ENCODE measurements around the gene SSBP2.
"Not testable (repeated sequence)": the region's sequence is repeated elsewhere in the genome, so short reads cannot be mapped to it uniquely, and the experiment has no call there.

Gene SSBP2

DNA sequence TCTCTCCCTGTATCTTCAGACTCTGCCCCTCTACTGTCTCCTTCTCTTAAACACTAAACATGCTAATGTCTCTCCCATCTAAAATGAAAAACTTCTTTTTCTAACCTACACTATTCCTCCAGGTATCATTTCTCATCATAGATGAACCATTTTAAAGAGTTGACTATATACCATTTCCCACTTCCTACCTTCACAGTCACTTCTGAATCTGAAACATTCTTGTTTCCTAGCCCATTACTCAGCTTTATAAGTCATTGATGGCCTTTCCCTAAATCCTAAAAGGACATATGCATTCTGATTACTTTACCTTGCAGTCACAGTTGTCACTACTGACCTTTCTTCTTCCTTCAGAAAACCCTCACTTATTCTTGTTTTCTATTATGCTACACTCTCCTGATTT, 118.2 kb downstream of the SSBP2 start:
- DNase-seq (ENCODE audit: low read depth): no peak
- no peak overlapping the region for H3K4me3 ChIP-seq (ENCODE audit: low read depth, low read length)
- TF ChIP-seq, protein P1, sequence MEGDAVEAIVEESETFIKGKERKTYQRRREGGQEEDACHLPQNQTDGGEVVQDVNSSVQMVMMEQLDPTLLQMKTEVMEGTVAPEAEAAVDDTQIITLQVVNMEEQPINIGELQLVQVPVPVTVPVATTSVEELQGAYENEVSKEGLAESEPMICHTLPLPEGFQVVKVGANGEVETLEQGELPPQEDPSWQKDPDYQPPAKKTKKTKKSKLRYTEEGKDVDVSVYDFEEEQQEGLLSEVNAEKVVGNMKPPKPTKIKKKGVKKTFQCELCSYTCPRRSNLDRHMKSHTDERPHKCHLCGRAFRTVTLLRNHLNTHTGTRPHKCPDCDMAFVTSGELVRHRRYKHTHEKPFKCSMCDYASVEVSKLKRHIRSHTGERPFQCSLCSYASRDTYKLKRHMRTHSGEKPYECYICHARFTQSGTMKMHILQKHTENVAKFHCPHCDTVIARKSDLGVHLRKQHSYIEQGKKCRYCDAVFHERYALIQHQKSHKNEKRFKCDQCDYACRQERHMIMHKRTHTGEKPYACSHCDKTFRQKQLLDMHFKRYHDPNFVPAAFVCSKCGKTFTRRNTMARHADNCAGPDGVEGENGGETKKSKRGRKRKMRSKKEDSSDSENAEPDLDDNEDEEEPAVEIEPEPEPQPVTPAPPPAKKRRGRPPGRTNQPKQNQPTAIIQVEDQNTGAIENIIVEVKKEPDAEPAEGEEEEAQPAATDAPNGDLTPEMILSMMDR (IDR thresholded peaks at IDR 0.05; ENCODE audit: low read depth, low read length): no peak
- TF ChIP-seq, protein P2, sequence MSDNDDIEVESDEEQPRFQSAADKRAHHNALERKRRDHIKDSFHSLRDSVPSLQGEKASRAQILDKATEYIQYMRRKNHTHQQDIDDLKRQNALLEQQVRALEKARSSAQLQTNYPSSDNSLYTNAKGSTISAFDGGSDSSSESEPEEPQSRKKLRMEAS (IDR thresholded peaks at IDR 0.05; ENCODE audit: low read depth, low read length): no peak
- TF ChIP-seq MYC (IDR thresholded peaks at IDR 0.05; ENCODE audit: low read depth, low read length) (no peak), POLR2A (IDR thresholded peaks at IDR 0.05; ENCODE audit: extremely low read depth, insufficient read length) (no peak)

DNA sequence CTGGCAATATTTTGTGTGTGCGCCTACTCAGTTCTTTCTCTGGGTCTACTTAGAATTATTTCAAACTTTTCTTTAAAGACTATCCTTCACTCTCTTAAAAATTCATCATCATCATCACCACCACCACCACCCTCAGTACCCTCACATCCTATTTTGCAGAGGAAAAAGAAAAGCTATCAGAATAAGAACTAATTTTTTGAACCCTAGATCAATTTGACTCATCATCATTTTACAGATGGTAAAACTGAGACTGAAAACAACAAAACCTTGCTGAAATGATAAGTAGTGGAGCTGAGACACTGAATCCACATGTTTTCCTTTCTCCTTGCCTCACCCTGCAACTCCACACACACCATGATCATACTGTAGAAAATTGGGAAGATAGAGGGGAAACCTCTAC, 119.3 kb downstream of the SSBP2 start:
- no peak overlapping the region for H3K4me3 ChIP-seq (ENCODE audit: low read depth, low read length)
- TF ChIP-seq POLR2A (IDR thresholded peaks at IDR 0.05; ENCODE audit: extremely low read depth, insufficient read length) (no peak), MYC (IDR thresholded peaks at IDR 0.05; ENCODE audit: low read depth, low read length) (no peak)
- TF ChIP-seq, protein P1 (IDR thresholded peaks at IDR 0.05; ENCODE audit: low read depth, low read length): no peak
- TF ChIP-seq, protein P2 (IDR thresholded peaks at IDR 0.05; ENCODE audit: low read depth, low read length): no peak
- DNase-seq (ENCODE audit: low read depth): no peak

DNA sequence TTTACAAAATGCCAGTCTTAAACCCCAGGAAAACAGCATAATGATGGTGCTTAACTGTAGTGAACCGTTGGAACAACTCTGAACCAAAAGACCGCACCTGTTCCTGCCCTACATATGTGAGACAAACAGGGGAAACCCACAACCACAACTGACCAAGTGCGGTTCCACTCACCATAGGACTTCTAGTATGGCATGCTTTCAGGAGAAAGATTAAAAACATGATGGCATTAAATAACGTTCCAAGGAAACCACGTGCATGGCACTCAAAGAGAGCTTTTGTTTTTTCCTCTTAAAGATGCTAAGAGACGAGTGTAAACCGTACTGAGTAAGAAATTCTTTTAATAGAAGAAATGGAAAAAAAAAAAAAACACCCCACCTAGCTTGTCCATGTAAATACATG, 119.8 kb downstream of the SSBP2 start:
- TF ChIP-seq, protein P1 (IDR thresholded peaks at IDR 0.05; ENCODE audit: low read depth, low read length): no peak
- TF ChIP-seq, protein P2 (IDR thresholded peaks at IDR 0.05; ENCODE audit: low read depth, low read length): no peak
- no peak for TF ChIP-seq POLR2A (IDR thresholded peaks at IDR 0.05; ENCODE audit: extremely low read depth, insufficient read length)
- TF ChIP-seq MYC (IDR thresholded peaks at IDR 0.05; ENCODE audit: low read depth, low read length): no peak
- no peak for DNase-seq (ENCODE audit: low read depth)
- no peak overlapping the region for H3K4me3 ChIP-seq (ENCODE audit: low read depth, low read length)

DNA sequence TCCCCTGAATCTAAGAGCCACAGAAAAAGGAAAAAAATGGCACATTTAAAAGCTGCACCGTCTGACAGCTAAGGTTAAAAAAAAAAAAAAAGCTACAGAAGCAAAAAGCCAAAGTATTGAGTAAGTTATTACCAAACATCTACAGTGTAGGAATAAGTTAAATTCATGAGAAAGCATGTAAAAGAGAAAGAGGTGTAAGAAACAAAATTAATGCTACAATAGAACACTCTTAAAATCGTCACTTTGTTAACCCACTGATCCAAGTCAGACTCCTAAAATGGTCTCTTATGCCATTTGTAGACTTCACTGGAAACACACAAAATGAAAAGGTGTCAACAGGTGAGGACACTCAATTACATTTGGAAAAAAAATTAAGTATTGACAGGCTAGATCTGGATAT, 120.2 kb downstream of the SSBP2 start:
- TF ChIP-seq MYC (IDR thresholded peaks at IDR 0.05; ENCODE audit: low read depth, low read length) (no peak), POLR2A (IDR thresholded peaks at IDR 0.05; ENCODE audit: extremely low read depth, insufficient read length) (no peak)
- TF ChIP-seq, protein P2 (IDR thresholded peaks at IDR 0.05; ENCODE audit: low read depth, low read length): no peak
- TF ChIP-seq, protein P1 (IDR thresholded peaks at IDR 0.05; ENCODE audit: low read depth, low read length): no peak
- no peak overlapping the region for H3K4me3 ChIP-seq (ENCODE audit: low read depth, low read length)
- DNase-seq (ENCODE audit: low read depth): no peak

DNA sequence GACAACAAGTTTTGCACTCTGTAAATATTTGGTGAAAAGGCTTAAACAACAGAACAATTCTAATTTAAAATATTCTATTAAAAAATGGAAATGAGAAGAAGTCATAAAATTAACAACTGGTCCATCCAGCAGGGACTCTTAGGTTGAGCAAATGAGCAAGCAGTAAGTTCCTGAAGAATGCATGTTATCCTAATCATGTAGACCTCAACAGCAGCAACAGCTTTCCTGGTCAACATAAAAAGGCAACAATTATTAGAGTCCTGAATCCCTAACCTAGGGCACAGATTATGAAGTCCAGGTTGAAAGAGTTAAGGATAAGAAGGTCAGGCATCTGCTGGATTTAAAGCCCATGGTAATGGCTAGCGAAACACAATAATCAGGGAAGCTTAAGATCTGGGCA, 120.9 kb downstream of the SSBP2 start:
- H3K4me3 ChIP-seq (ENCODE audit: low read depth, low read length): no peak overlapping the region
- DNase-seq (ENCODE audit: low read depth): no peak
- TF ChIP-seq POLR2A (IDR thresholded peaks at IDR 0.05; ENCODE audit: extremely low read depth, insufficient read length) (no peak), MYC (IDR thresholded peaks at IDR 0.05; ENCODE audit: low read depth, low read length) (no peak)
- TF ChIP-seq, protein P2 (IDR thresholded peaks at IDR 0.05; ENCODE audit: low read depth, low read length): no peak
- TF ChIP-seq, protein P1 (IDR thresholded peaks at IDR 0.05; ENCODE audit: low read depth, low read length): no peak

DNA sequence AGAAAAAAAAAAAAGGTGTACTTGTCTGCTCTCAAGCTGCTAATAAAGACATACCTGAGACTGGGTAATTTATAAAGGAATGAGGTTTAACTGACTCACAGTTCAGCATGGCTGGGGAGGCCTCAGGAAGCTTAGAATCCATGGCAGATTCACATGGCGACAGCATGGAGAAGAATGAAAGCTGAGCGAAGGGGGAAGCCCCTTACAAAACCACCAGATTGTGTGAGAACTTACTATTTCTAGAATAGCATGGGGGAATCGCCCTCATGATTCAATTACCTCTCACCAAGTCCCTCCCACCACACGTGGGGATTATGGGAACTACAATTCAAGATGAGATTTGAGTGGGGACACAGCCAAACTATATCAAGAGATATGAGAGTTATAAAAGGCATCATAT, 122.8 kb downstream of the SSBP2 start:
- not testable (repeated sequence) for DNase-seq (ENCODE audit: low read depth); H3K4me3 ChIP-seq (ENCODE audit: low read depth, low read length)
